Measurements from ENCODE around the gene FCHSD1.

Gene FCHSD1

GRCh38 chr5:141640698-141641097, 10.5 kb downstream of the FCHSD1 start:
- no peak for DNase-seq

- no peak for DNase-seq
Observed at GRCh38 chr5:141640051-141640415, 11.2 kb downstream of the FCHSD1 start.

GRCh38 chr5:141639357-141640050, 11.7 kb downstream of the FCHSD1 start:
- no peak for DNase-seq

GRCh38 chr5:141638771-141639170, 12.4 kb downstream of the FCHSD1 start:
- no peak for DNase-seq

DNA sequence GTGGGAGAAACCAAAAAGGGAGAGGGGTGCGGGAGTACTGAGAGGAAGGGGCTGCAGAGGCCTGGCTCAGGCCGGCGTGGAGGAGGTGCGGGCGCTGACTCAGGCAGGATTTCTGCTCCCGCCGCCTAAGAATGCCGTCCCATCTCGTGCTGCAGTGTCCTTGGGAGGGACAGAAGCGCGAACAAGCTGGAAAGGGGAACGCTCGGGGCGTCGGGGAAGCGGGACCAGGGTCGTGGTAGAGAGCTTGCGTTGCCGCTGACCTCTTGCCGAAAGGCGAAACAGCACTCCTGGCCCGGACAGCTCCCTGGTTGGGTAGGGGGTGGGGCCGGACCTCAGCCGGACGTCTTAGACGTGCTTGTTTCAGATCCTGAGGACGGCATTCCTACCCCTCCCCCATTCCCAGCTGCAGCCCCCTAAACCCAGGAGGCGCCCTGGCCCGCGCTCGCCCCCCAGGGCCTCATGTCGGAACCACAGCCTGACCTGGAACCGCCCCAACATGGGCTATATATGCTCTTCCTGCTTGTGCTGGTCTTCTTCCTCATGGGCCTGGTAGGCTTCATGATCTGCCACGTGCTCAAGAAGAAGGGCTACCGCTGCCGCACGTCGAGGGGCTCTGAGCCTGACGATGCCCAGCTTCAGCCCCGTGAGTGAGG, 13.3 kb downstream of the FCHSD1 start:
- DNase-seq, result peak; percentile 27 to 70 (median 48)

- peak; percentile 37 to 59 (median 48) for DNase-seq
Observed at GRCh38 chr5:141637123-141637766, 14.0 kb downstream of the FCHSD1 start.

DNA sequence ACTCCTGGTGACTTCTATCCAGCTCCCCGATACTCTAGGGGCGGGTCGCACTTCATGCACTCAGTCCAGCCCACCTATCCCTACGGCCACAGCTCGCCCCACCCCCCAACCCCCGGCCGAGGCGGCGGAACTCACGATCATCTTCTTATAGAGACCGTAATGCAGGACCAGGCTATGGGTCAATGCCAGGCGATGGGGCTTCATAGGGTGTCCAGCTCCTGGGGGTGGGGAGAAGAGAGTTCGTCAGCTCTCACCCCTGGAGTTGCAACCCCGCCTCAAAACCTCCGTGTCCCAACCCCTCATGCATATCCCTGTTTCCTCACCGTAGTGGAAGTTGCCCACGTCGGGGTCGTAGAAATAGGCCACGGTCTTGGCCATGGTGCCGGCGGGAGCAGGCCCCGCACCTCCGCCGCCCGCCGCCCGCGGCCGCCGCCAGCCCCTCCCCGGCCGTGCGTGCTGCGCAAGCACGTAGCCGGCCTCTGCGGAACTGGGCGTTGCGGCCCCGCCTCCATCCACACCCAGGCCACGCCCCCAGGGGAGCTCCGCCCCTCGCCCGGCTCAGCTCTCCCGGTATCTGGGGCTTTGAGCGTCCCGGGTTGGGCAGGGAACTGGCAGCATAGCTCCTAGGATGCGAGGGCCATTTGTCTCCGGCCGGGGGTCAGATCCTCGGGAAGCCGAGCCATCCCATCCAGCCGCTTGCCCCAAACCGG, 14.7 kb downstream of the FCHSD1 start, which contains the start of the genes HDAC3 and RELL2:
Gene HDAC3 (minus strand): TSS at position 437 of the 710 bp plus-strand sequence. CDS start 59 bp downstream, at position 378.
Gene RELL2 (plus strand): TSS at position 585 of the 710 bp plus-strand sequence. CDS start 1,229 bp downstream, outside the sequence.
- peak; percentile 88 to 93 (median 90) for DNase-seq

- no peak for DNase-seq
Observed at GRCh38 chr5:141636106-141636412, 15.2 kb downstream of the FCHSD1 start.

DNA sequence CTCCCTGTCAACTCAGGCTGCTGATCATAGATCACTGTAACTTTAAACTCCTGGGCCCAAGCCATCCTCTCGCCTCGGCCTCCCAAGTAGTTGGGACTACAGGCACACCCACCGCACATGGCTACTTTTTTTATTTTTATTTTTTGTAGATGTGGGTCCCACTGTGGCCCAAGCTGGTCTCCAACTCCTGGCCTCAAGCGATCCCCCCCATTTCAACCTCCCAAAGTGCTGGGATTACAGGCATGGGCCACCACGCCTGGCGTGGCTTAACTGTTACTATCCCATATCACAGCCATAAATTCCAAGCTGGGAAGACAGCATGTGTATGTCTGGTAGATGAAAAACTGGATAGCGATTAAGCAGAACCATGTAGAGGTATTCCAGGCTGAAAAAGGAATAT, 15.6 kb downstream of the FCHSD1 start:
- DNase-seq, result no peak

GRCh38 chr5:141634720-141635119, 16.5 kb downstream of the FCHSD1 start:
- DNase-seq, result peak in 1 of 5 experiments; percentile 20

DNA sequence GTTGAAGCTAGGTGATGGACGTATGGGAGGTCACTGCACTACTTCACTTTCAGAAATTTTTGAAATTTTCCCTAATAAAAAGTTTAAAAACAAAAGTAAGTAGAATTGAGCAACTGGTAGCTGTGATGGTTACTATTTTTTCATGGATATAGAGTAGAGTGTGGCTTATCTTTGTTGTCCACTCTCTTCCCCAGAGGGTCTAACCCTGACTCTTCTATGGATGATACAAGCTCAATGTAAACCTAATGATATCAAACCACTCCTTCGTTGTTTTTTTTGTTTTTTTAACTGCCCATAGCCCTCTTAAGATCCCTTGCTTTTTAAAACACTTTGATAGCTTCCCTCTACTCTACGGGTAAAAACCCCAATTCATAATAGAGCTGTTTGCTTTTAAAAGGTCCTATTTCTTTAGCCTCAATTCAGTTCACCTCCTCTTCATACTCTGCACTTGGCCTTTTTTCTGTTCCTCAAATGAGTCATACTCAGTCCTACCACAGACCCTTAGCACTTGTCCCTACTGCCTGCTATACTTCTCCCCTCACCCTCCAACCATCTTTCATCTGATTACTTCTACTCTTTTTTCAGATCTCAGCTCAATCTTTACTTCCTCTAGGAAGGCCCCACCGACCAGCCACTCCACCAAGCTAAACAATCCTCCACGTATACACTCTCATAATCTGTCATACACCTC, 17.2 kb downstream of the FCHSD1 start:
- DNase-seq, result peak in 1 of 5 experiments; percentile 61

DNA sequence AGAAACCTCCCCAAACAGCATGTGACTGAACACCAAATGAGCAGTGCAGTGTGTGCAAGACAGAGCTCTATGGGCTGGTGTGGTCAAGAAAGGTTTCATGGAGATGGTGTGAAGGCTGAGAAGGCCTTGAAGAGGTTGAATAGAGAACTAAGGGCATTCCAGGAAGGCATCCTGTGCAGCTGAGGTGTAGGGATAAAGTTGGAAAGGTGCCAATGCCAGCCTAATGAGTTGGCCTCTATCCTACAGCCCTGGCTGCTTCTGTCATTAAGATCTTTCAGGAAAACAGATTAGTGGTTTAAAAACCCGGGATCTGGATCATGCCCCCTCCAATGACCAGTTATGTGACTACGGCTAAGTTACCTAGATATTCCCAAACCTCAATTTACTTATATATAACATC, 18.6 kb downstream of the FCHSD1 start:
- DNase-seq, result no peak

DNA sequence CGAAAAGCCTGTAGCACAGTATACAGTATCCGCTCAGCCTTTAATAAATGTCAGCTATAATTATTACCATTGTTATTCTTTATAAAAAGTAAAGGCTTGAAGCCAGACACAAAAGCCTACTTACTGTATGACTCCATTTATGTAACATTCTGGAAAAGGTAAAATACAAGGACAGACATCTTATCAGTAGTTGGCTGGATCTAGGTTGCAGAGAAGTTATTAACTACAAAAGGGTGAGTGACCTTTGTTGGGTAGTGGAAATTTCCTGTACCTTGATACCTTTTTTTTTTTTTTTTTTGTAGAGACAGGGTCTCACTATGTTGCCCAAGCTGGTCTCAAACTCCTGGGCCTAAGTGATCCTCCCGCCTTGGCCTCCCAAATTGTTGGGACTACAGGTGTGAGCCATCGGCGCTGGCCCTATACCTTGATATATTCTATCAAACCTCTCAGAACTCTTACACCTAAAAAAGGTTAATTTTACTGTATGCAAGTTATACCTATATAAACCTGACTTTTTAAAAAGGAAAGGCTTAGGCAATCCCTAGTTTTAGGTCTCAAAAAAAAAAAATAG, 20.6 kb downstream of the FCHSD1 start:
- DNase-seq, result no peak

DNA sequence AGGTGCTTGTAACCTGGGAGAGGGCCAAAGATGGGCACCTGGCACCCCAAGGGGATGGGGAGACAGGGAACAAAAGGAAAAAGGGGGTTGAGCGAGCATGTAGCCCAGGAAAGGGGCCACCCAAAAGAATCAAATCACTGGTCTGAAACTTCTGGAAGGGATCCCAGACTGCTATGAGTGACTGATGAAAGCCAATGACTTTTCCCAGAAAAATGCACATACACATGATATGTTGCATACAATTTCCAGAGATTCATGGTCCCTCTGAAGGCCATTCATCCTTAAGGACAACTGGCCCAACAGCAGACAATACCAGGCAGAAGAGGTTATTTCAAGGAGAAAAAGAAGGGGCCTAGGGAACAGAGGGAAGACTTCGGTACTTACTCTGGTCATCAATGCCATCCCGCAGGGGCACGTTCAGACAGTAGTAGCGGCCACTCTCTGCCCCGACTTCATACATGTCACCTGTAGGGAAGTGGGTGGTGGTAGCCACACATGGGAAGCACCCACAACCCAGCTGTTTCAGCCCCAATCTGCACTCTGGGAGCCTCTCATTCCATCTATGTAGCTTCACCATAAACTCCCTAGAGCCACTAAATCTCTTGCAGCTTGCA, 22.9 kb downstream of the FCHSD1 start:
- DNase-seq, result no peak

- no peak for DNase-seq
Observed at GRCh38 chr5:141623611-141624010, 27.6 kb downstream of the FCHSD1 start.

DNA sequence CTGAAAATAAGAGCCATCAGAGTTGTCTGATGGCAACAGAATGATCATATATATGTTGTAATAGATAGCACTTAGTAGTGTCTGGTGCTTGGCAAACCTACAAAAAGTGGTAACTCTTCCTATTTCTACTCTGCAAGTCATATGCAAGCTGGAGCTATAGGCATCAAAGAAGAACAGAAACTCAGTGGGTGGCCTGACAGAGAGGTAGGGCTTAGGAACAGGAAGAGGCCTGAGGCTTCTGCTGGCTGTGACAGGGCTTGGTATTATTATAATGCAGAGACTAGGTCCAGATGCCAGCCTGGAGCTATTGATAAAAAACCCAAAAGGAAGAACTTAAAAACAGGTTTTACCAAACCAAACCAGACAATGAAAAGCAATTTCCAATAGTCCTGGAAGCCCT, 28.0 kb downstream of the FCHSD1 start:
- peak in 1 of 5 experiments; percentile 73 for DNase-seq

DNA sequence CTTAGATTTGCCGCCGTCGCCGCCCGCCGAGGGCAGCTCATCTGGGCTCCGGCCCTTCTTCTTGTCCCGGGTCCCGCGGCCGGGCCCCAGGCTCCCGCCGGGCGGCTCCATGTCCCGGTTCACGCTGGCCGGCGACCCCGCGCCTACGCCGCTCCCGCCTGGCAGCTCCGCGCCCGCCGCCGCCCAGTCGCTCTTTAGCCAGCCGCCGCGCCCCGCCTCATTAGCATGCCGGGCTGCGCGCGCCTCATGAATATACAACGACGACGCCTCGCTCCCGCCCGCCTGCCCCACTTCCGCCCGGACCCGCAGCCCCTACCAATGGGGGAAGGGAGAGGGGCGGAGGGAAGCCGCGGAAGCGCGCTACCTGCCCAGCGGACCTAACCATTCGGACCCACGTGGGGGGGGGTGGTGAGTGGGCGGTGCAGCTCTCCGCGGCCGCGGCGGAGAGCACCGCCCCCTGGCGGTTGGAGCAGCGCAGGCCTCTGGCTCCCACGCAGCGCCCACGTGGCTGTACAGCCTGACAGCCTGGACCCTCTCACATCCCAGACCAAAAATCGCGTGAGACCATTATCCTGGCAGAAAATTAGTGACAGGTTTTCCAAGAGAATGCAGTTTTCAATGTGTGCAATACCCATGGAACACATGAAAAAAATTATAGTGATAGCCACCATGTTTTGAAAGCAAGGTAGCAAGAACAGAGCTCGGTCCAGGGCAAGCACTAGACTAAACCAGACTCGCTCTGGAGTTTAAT, 32.2 kb downstream of the FCHSD1 start, which contains the start of gene DIAPH1:
Gene DIAPH1 (minus strand): TSS at position 197 of the 751 bp plus-strand sequence. CDS start 86 bp downstream, at position 111.
- peak; percentile 96 to 99 (median 98) for DNase-seq

DNA sequence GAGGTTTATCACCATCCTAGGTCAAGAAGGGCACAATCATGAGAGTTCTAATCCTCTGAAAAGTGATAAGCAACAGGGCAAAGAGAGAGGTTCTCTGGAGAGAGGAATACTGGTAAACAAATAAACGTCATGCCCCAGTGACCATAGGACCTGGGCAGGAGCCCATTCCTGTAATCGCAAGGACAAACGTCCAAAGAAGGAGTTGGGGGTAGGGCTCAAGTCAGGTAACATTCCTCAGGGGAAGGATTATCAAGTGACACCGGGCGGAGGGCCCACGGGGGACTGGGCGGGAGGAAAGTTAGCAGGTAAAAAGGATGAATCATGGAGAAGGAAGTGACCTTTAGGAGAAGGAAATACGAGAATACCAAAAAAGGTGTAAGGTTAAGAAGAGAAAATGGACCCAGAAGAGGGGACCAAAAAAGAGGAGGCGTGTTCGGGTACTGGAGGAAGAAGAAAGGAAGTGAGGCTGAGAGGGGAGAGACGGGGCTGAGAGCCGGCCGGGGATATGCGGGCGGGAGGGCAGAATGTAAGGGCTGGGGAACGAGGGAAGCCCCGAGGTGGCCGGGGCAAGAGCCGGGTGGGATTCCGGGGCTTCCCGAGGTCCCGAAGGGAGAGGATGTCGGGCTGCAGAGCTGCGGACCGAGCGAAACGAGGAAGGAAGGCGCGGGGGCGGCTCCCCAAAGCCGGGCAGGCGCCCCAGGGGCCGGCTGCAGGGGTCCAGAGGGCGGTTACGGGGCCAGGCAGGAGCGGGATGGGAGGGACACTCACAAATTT, 33.0 kb downstream of the FCHSD1 start:
- DNase-seq, result peak in 4 of 5 experiments; percentile 35 to 64 (median 53)

DNA sequence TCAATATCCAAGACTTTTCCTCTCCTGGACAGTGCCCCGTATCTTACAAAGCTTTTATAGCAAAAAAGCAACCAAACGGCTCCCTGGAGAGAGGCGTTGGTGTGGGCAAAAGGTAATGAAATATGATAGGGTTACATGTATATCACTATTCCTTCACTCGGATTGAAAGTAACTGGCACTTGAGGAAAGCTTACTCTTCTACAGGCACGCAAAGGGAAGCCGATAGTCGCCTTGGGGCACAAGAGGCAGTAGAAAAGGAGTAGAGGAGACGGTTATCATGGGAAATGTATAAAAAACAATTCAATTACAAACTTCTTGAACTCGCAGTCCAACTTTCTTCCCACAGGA, 33.6 kb downstream of the FCHSD1 start:
- no peak for DNase-seq

DNA sequence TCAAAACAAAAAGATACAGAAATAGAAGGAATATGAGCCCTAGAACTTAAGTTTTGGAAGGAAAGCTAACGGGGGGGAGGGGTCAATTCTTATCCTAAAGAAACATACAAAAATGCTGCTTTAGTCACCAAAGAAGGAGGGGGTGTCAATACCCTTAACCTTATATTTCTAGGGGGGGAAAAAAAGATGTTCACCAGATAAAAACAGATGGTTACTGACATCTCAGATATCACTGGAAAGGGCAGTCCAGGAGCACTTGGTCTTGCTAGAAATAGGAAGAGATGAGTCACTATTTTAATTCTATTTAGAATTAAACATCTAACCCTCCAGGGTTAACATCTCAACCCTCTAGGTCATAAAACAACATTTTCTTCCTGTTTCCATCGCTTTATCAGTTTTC, 34.1 kb downstream of the FCHSD1 start:
- DNase-seq, result no peak
